LoVo (cell line): ENCODE results near the gene FBXL3.
A peak's percentile ranks its signal among the peaks of the same experiment; 100 is the strongest.
"Not testable (repeated sequence)": the region's sequence is repeated elsewhere in the genome, so short reads cannot be mapped to it uniquely, and the experiment has no call there.

ENCODE experiments used
- DNase-seq: peaks from one replicate; pipeline ENCODE4 v3.0.0-alpha.2; 2016; ENCODE audit warnings: low spot score

Gene FBXL3

DNA sequence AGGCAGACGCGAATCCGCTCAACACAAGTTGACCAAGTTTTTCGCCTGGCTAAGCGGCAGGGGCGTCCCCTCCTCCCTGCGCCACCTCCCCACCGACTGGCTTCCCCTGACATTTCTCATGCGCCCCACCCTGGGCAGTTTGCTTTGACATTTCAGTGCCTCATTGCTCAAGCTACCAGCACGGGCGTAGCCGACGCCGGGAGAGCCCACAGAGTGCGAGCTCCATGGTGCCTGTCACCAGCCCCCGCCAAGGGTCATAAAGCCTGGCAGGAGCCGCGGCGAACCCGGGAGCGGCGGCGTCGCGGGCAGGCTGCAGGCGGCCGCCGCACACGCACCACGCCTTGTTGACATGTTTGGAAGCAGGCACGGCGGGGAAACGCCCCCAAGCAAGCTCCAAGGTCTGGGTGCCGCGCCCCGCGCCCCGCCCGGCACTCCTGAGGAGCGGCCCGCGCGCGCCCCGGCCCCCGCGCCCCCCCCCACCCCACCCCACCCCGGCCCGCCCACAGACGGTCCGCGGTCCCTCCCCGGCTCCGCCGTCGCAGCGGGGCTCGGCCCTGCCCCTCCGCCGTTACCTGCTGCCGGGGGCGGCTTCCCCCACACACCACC, 601 bp downstream of the FBXL3 start:
- DNase-seq: peak; percentile 88

DNA sequence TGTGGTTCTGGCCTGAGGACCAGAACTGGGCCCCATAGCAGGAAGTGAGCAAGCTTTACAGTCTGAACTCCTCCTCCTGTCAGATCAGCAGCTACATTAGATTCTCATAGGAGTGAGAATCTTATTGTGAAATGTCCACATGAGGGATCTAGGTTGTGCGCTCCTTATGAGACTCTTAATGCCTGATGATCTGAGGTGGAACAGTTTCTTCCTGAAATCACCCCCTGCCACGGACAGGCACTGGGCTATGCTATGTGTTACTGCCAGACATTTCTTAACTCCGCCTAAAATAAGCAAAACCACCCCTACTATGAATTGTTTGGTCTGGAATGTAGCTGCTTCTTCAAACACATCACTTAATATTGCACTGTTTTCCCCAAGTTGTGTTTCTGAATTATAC, 4.6 kb downstream of the FBXL3 start:
- DNase-seq: no peak

DNA sequence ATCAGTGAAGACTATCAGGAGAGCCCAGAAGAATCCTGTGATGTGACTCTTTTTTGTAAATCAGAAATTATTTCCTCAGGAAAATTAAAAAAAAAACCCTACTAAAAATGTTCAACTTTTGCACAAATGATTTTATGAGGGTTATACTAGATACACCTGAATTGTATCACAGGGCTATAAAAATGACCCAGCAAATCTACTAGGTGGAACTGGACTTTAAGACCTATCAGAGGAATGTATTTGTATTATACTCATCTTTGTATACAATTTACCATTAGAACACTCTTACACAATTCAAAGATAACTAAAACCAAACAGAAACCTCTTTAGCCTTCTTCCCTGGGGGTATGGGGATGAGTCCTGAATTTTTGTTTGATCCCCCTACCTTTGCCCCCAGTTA, 7.2 kb downstream of the FBXL3 start:
- DNase-seq: no peak

DNA sequence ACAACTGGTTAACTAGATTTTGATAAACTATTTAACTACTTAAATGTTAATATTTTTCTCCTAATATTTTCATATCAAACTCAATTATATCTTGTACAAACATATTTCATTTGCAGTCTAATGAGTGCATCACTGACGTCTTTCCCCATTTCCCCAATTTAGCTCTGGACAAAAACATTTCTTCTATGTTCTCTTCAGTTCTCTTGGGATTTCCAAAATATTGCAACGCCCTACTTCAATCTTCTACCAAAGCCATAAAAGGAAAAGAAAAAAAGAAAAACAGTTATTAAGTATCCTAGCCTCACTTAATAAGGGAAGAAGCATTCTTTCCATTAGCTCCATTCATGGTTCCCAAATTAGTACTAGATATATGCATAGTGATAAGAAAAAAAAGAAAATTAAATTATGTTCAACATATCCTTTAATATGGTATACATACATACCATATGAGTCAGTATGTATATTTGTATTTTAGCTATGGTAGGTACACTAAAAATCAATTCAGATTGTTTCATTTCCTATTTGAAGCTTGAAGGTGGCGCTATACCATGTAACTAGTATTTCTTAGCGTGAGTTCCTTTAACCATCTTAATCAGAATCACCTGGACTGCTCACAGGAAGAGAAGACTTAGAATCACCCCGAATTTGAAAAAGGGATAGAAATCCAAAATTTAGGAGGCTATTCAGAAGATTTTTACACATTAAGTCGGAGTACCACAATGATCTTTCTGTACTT, 9.9 kb downstream of the FBXL3 start:
- DNase-seq: no peak

DNA sequence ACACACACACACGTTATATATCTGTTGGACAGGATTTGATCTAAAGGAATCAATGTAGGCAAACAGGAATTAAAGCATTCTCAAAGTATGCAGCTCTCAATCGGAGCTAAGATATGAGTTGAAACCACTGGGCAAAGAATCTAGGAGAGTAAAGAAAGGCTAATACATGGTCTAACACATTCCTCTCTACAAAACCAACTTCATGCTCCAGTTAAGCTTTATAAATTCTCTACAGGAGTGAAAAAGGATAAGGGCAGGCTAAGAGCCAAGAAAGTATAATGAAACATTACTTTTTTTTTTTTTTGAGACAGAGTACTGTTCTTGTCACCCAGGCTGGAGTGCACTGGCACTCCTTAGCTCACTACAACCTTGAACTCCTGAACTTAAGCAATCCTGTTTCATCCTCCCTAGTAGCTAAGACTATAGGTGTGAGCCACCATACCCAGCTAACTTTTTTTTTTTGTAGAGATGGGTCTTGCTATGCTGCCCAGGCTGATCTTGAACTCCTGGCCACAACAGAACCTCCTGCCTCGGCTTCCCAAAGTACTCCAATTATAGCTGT, 10.6 kb downstream of the FBXL3 start:
- no peak for DNase-seq

DNA sequence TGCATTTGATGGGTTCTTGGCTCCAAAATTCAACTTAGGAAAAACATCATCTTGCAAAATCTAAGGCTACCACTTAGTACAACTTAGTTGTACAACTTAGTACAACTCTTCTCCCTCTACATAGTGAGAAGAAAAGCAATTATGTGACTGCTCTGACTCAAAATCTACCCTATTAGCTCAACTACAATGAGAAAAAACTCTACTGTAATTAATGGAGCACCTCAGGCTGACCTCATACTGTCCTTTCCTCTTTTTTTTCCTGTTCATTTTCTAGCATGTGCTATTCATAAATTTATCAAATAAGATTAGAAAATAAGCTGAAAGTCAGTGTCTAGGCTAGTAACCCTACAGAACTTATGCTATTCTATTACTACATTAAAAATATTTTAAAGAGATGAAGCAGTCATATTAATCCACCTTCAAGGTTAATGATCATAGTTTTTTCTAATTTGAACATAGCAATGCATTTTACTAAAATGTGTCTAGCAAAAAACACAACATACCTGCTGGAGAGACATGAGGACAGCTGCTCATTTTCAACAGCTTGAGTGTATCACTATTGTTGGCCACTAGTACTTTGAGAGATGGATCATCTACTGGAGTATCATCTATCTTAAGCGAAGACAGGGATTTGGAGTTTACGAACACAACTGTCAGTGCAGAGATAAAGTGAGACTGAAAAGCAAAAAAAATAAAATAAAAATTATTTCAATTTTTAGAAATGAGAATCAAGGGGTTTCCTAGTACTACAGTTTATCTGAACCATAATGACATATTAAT, 11.9 kb downstream of the FBXL3 start:
- no peak for DNase-seq

DNA sequence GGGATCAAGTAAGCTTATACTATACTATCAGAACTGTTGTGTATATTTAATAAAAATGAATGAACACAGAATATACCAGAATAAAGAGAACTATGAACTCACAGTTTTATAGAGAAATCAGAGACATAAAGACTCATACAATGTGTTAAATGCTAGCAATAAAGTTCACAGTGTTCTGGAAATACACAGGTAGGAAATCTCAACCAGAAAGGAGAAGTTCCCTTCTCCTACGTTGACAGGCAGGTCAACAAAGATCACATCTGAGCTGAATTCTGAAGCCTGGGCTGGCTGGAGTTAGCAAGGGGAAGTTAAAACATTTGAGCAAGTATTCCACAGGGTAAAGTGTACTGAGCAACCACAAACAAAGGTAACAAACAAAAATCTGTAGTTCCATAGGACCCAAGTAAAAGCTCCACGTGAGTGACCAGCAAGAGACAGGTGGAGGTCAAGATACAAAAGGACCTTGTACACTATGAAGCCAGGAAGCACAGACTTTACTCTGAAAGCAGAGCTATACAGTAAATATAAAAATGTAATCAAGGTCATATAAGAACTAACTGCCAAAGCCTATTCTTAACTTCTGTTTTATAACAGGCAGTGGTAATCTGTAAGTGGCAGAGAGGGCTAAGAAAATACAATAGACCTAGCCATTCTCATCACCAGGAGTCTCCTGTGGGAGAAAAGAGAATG, 13.0 kb downstream of the FBXL3 start:
- DNase-seq: no peak

DNA sequence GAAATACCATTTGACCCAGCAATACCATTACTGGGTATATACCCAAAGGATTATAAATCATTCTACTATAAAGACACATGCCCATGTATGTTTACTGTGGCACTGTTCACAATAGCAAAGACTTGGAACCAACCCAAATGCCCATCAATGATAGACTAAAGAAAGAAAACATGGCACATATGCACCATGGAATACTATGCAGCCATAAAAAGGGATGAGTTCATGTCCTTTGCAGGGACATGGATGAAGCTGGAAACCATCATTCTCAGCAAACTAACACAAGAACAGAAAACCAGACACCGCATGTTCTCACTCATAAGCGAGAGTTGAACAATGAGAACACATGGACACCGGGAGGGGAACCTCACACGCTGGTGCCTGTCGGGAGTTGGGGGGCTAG, 17.2 kb downstream of the FBXL3 start:
- DNase-seq: not testable (repeated sequence)

DNA sequence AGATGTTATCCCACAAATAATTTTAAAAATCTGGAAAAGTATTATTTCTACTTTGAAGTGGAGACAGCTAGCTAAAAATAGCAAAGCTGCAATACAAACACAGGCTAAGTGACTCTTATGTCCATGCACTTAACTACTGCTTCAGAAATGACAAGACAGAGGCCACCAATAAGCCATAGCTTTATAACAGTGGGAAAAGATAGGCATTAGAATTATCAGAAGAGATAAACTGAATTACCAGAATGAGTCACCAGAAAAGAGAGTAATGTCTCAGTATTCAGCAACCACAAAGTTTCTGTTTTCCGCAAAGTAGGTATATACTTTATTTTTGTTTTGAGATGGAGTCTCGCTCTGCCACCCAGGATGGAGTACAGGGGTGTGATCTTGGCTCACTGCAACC, 17.9 kb downstream of the FBXL3 start:
- no peak for DNase-seq

DNA sequence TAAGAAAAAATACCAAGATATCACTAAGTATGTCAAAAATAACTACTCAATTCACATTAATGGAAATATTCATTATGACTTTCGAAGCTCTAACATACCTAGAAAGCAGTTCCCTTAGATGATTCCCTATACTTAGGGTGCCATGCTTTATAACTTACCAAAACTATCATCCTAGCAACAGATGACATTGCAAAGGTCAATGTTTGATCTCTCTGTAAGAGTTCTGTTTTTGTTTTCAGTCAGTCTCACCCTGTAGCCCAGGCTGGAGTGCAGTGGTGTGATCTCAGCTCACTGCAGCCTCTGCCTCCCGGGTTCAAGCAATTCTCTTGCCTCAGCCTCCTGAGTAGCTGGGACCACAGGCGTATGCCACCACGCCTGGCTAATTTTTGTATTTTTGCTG, 18.6 kb downstream of the FBXL3 start:
- DNase-seq: not testable (repeated sequence)

DNA sequence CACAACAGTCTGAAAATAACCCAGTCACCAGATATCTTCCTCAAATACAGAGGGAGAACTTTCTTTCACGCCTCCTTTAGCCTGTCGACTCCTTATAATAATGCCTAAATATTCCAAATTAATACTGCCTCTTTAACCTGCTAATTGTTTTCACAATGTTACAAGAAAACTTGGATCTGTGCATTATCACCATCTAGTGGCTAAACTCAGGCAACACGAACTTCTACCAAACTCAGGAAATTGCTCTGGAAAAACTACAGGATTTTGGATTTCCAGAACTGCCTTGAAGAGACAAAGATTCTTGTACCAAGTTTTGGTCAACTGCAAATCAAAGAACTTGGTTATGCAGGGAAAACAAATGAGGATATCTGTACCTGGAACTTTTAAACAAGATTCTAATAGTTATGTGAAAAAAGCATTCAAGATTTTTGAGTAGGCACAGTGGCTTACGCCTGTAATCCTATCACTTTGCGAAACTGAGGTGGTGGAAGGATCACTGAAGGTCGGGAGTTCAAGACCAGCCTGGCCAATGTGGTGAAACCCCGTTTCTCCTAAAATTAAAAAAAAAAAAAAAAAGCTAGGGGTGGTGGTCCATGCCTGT, 24.3 kb downstream of the FBXL3 start:
- DNase-seq: peak; percentile 34

DNA sequence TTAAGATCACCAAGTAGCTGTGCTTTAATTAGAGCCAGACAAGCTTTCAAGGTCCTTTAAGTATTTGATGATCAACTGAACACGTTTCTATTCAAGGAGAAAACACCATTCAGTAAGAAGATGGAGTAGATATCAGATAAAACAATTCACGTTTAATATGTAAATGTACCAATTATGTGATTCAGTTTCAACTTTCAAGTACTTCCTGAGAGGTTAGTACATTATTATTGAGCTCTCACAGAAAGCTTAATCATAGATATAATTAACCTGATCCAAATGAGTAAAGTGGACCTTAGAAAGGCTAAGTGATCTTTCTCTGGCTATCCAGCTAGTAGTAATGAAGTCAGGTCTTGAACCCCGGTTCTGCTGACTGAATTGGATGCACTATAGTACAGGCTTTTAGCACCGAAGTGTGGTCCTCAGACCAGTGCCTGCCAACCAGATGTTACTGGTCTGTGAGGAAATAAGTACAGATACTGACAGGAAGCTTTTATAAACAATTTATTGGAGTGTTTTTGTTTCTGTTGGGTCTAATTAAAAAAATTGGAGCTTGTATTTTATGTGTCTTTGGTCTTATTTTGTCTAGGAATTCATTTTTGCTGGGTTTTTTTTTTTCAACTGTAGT, 24.9 kb downstream of the FBXL3 start:
- no peak for DNase-seq

DNA sequence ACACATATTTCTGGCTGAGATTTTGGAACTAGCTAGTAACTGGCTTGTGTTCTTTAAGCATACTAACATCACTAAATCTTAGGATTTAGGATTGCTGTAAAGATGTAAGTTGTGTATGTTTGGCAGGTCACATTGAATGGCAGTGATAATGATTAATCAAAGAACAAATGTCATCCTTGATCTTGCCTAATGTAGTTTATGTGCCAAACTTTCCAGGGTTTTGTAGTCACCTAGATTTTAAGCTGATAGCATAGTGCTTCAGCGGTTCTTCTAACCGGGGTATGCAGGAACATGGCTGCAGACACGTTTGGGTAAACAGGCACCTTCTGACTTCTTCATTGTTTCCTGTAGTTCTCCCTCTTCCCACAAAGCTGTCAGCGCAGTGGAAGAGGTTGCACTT, 25.4 kb downstream of the FBXL3 start:
- no peak for DNase-seq

DNA sequence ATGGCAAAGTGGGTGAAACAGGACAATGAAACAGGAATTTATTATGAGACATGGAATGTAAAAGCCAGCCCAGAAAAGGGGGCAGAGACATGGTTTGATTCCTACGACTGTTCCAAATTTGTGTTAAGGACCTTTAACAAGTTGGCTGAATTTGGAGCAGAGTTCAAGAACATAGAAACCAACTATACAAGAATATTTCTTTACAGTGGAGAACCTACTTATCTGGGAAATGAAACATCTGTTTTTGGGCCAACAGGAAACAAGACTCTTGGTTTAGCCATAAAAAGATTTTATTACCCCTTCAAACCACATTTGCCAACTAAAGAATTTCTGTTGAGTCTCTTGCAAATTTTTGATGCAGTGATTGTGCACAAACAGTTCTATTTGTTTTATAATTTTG, 26.5 kb downstream of the FBXL3 start:
- DNase-seq: peak; percentile 29

DNA sequence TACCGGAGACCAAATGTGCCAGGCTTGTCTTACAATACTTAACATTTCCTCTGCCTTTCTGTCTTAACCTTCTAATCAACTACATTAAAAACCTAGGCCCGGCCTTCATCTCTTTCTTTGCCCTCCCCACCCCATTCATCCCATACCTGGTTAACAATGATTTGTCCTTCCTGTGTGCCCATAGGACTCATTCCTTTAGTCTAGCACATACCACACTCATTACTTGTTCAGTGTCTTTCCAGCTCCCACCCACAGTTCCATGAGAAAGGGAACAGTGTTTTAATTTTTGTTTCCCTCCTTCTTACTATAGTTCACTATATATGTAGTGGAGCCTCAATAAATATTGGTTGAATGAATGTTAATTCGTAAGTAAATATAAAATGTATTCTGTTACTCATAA, 32.7 kb downstream of the FBXL3 start:
- no peak for DNase-seq

DNA sequence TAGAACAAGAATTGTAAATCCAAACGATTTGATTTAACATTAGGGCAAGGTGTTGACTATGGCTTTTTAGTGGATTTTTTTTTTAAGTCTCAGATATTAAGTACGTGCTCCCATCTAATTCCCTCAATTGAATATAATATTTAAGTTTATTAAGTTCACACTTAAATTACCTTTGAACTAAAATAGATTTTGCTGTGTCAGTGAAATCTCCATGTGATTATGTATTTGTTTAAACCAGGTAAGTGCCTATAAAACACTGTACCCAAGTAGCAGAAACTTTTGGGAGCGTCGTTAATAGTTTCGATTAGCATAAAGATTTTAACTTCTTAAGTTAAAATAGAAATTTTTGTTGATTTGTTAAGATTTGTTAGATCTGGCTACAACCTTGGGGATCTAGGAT, 33.5 kb downstream of the FBXL3 start:
- DNase-seq: no peak

DNA sequence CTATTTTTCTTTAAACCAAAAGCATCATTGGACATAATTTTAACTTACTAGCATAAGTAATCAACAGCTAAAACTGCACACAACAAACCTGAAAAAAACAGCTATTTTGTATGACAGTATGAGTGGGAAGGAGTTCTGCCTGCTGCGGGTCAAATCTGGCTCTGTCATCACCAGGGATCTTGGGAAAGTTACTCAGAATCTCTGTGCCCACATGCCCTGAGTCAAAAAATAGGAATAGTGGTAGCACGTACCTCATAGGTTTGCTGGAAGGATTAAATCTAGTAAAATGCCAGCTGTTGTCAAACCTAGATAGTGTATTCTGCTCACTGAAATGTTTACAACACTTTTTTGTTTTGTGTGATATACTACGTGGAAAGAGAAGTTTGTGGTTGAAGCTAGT, 33.9 kb downstream of the FBXL3 start:
- DNase-seq: no peak

DNA sequence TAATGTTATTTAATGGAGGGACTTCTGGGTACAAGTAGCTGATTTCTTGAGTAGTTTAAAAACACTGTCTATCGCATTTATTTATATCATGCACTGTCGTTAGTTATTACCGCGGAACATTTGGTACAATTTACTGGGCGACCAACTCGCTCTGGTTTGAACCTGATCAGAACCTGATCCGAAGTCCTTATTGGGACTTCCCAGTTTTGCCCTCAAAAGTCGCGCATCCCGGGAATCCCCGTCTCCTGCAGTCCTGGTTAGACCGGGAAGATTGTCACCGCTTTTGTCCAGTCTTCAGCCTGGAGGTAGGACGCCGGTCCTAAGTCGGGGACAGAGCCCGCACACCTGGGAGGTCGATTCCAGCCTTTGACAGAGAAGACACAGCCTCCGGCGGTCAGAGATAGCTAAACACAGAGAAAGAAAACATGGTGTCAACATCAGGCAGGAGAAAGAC, 34.4 kb downstream of the FBXL3 start:
- DNase-seq: no peak

DNA sequence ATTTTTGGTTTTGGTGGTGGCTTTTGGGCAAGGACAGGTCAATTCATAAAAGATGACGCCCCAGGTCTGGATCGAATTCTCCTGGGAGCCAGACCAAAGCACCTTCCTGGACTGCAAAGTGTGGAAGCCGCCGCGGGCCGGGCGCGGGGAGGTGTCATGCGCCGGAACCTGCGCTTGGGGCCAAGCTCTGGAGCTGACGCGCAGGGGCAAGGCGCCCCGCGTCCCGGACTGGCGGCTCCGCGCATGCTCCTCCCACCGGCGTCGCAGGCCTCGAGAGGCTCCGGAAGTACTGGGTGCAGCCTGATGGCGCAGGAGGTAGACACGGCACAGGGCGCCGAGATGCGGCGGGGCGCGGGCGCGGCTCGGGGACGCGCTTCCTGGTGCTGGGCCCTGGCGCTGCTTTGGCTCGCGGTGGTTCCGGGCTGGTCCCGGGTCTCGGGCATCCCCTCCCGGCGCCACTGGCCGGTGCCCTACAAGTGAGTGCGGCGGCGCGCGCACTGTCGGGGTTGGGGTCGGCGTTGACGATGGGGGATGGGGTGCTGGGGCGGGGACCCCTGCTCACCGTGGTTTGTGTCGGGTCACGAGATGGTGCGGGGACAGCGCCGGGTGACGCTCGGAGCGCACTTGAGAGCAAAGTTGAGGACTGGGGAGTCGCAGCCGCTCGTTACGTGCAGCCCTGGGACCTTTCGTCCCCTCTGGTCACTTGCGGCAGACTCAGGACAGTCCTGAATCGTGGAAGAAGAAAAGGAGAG, 35.0 kb downstream of the FBXL3 start, which contains the start of gene CLN5:
TSS of gene CLN5 (plus strand) at position 286 of the 752 bp plus-strand sequence. CDS start at position 304, 18 bp downstream.
- peak; percentile 95 for DNase-seq

DNA sequence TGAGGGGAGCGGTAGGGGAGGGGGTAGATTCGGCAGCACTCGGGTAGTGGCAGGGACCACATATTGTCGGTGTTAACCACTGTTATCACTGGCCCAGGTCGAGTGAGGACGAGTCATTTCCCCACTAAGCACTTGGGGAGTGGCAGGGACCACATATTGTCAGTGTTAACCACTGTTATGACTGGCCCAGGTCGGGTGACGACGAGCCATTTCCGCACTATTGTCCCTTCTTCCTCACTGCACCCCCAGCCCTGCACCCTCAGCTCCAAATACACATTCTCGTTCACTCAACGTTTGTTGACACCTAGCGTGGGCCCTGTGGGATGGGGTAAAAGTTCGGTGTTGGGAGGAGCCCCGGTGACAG, 35.5 kb downstream of the FBXL3 start:
- no peak for DNase-seq

DNA sequence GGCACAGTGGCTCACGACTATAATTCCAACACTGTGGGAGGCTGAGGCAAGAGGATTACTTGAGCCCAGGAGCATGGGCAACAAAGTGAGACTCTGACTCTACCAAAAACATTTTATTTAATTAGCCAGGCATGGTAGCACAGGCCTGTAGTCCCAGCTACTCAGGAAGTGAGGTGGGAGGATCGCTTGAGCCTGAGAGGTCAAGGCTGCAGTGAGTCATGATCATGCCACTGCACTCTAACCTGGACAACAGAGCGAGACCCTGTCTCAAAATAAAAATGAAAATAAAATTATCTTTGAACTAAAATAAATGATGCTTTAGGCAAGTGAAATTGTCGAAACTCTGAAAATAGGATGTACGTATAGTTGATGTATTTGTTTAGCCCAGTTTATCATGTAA, 43.3 kb downstream of the FBXL3 start:
- no peak for DNase-seq
